ENCODE measurements around the gene GPRASP1. TPM values are rescaled to one million over a fixed set of nuclear protein-coding genes. Genes with fewer than 3 reads are reported as not detected.
"Not testable (repeated sequence)": the region's sequence is repeated elsewhere in the genome, so short reads cannot be mapped to it uniquely, and the experiment has no call there.

GPRASP1 gene
- total and polyA plus RNA-seq, 11 donors, result 1.4 to 9.7 (median 6.4) TPM

GRCh38 chrX:102672856-102673255 lies 21.6 kb downstream of the GPRASP1 start:
- no peak overlapping the region for H3K4me3 ChIP-seq
- peaks cover 0 to 3% (median 0%) of the 10 kb centered on the region in 12 donors for H3K4me1 ChIP-seq
- H3K9me3 ChIP-seq, result peaks cover 0 to 4% (median 0%) of the 10 kb centered on the region in 12 donors
- DNase-seq (no peak), ATAC-seq (peak in 1 of 4 donors; percentile 41)
- intact Hi-C loops (cut with DNase I), result no loop called here
- TF ChIP-seq CTCF (IDR thresholded peaks at IDR 0.05), result no peak
- TF ChIP-seq POLR2A (IDR thresholded peaks at IDR 0.05), result no peak
- no peak overlapping the region for H3K27ac ChIP-seq
- 21 to 31% (median 26%) methylated on average over 3 of the region's 3 CpGs for WGBS, 4 donors
- no peaks in the 10 kb centered on the region for H3K27me3 ChIP-seq
- H3K36me3 ChIP-seq, result no peaks in the 10 kb centered on the region

GRCh38 chrX:102677479-102677878 lies 26.2 kb downstream of the GPRASP1 start:
- peaks cover 0 to 23% (median 9%) of the 10 kb centered on the region in 12 donors for H3K9me3 ChIP-seq
- H3K4me1 ChIP-seq; intact Hi-C loops (cut with DNase I); H3K4me3 ChIP-seq; ATAC-seq; H3K36me3 ChIP-seq; DNase-seq; H3K27ac ChIP-seq; H3K27me3 ChIP-seq: not testable (repeated sequence)
- WGBS, 4 donors, result 67 to 97% (median 86%) methylated on average over 1 of the region's 1 CpG

DNA sequence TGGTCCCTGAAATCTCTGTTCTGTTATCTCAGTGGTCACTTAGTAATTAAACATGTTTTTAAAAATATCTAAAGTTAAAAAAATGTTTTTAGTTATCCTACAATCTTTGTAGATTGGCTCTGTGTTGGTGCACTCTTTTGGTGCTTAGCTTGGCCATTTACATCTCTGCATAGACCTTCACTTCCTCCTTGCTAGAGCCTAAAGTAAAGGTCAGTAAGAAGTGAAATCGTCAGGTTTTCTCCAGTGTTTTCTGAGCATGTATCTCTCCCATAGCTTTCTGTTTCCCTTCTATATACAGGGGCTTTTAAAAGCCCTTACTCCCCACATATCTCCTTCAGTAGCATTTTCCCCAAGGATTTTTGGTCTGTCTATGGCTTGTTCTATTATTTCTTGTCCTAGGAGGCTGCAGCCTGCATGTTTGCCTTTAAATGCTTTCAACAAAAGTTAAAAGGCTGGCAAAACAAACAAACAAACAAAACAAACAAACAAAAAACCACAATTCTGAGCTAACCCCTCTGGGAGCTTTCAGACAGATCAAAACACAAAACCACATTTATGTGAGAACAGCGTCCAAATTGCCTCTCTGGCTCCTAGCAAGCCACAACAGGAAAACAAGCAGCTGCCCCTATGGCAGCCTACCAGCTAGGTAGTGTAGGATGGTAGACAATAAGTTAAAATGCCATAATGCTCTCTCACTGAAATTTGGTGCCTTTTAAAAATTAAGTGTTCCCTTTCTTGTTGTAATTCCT lies 33.7 kb downstream of the GPRASP1 start:
- H3K4me1 ChIP-seq, result no peaks in the 10 kb centered on the region
- H3K27me3 ChIP-seq, result no peaks in the 10 kb centered on the region
- no peak for DNase-seq
- H3K36me3 ChIP-seq, result peaks cover 0 to 3% (median 0%) of the 10 kb centered on the region in 9 donors
- no peak overlapping the region for H3K27ac ChIP-seq
- TF ChIP-seq POLR2A (IDR thresholded peaks at IDR 0.05) (no peak), CTCF (IDR thresholded peaks at IDR 0.05) (no peak)
- 62 to 70% (median 65%) methylated on average over 2 of the region's 2 CpGs for WGBS, 4 donors
- no peak for ATAC-seq
- no peak overlapping the region for H3K4me3 ChIP-seq
- H3K9me3 ChIP-seq, result peaks cover 0 to 30% (median 14%) of the 10 kb centered on the region in 12 donors
- intact Hi-C loops (cut with DNase I), result no loop called here

- ATAC-seq, result no peak
- peaks cover 0 to 8% (median 0%) of the 10 kb centered on the region in 12 donors for H3K9me3 ChIP-seq
- intact Hi-C loops (cut with DNase I), result no loop called here
- H3K27me3 ChIP-seq, result peaks cover 0 to 4% (median 0%) of the 10 kb centered on the region in 9 donors
- H3K36me3 ChIP-seq, result no peaks in the 10 kb centered on the region
- H3K27ac ChIP-seq, result no peak overlapping the region
- WGBS, 4 donors, result 79 to 92% (median 87%) methylated on average over 3 of the region's 3 CpGs
- no peaks in the 10 kb centered on the region for H3K4me1 ChIP-seq
- no peak for TF ChIP-seq CTCF (IDR thresholded peaks at IDR 0.05)
- no peak for TF ChIP-seq POLR2A (IDR thresholded peaks at IDR 0.05)
- H3K4me3 ChIP-seq, result no peak overlapping the region
- DNase-seq, result no peak
Observed at GRCh38 chrX:102694749-102695148, 43.5 kb downstream of the GPRASP1 start.
